K562 (cell line): ENCODE measurements around the gene LMX1B. TPM values are rescaled to one million over a fixed set of nuclear protein-coding genes. Genes with fewer than 3 reads are reported as not detected.

Experiments
- ATAC-seq: fragments of 200-7000 bp; cut with Tn5 transposase; 3 replicates; pipeline ENCODE4 v1.9.1; 2020; ENCODE audit warnings: moderate library complexity
- BruUV-seq: library from RNA; stranded (reverse); fragments of 400-500 nt; replicated peaks from 2 replicates; lab custom pipeline; 2021; lab: Mats Ljungman, UMichigan
- CTCF ChIA-PET: fragments of 300-600 bp; formaldehyde crosslinking; extraction: SDS; loops from one replicate; lab custom pipeline; 2021; ENCODE audit warnings: low intra/inter-chr PET ratio; lab: Yijun Ruan, JAX
- POLR2A ChIA-PET: fragments of 300-600, 350-650 bp; sonication (Branson Sonifier 250); formaldehyde crosslinking; extraction: SDS; loops from one replicate; lab custom pipeline; 2021; ENCODE audit warnings: antibody characterized with exemption, inconsistent platforms; lab: Yijun Ruan, JAX
- DNase-seq, 4 experiments: peaks; one replicate each; pipeline versions ENCODE4 v3.0.0 to v3.0.0-alpha.2; 2011 to 2018; ENCODE audit warnings: low spot score in 3 of 4, mixed read lengths in 3 of 4; ENCODE audit errors: extremely low read depth in 1 of 4
- FAIRE-seq: peaks from 2 replicates; lab custom pipeline; 2011; peaks lifted over from hg19 to GRCh38; lab: Jason Lieb, UNC
- H2AFZ ChIP-seq: 2 replicates; pipeline ENCODE4 v1.6.0; 2011; ENCODE audit warnings: low read depth, low read length, control low read depth, inconsistent platforms
- H3K27ac ChIP-seq: fragments of 200-600 bp; 3 replicates; pipeline ENCODE4 v1.8.0; 2011; ENCODE audit warnings: low read depth, mild to moderate bottlenecking, control low read depth, inconsistent platforms, low read length, moderate library complexity, mixed read lengths; ENCODE audit errors: extremely low read depth
- H3K27me3 ChIP-seq, 2 experiments: fragments of 300-600 bp in 1 of 2; 2 replicates in 1 of 2; 3 replicates in 1 of 2; pipeline versions ENCODE4 v1.6.0 to v1.8.0; 2011; ENCODE audit warnings: inconsistent platforms in 2 of 2, low read length in 2 of 2, mild to moderate bottlenecking in 1 of 2, mixed read lengths in 1 of 2, moderate library complexity in 1 of 2; ENCODE audit not compliant: control insufficient read depth in 2 of 2, insufficient read depth in 2 of 2
- H3K36me3 ChIP-seq: fragments of 300-600 bp; 3 replicates; pipeline ENCODE4 v1.8.0; 2011; ENCODE audit warnings: mild to moderate bottlenecking, low read length, inconsistent platforms; ENCODE audit not compliant: control insufficient read depth, insufficient read depth
- H3K4me1 ChIP-seq, 2 experiments: fragments of 200-600 bp in 1 of 2; replicated peaks in 1 of 2; 2 replicates in 1 of 2; 3 replicates in 1 of 2; pipeline versions ENCODE4 v1.5.1 to v1.8.0; 2011; ENCODE audit warnings: inconsistent platforms in 2 of 2, low read length in 2 of 2, mild to moderate bottlenecking in 1 of 2, mixed read lengths in 1 of 2, moderate library complexity in 1 of 2; ENCODE audit not compliant: control insufficient read depth in 2 of 2, insufficient read depth in 2 of 2
- H3K4me2 ChIP-seq: 2 replicates; pipeline ENCODE4 v1.6.1; 2011; ENCODE audit warnings: low read length, control low read depth, inconsistent platforms, mixed read lengths; ENCODE audit not compliant: insufficient read depth
- H3K4me3 ChIP-seq: fragments of 200-600 bp; sonication (generic), shearing (Covaris generic); 2 replicates; pipeline ENCODE4 v1.5.1; 2016; ENCODE audit warnings: control low read depth, inconsistent platforms
- H3K79me2 ChIP-seq: fragments of 200-600 bp; 3 replicates; pipeline ENCODE4 v1.8.0; 2011; ENCODE audit warnings: low read length, inconsistent platforms; ENCODE audit not compliant: control insufficient read depth, insufficient read depth
- H3K9ac ChIP-seq, 2 experiments: 2 replicates each; pipeline versions ENCODE4 v1.6.0 to v1.6.1; 2011; ENCODE audit warnings: low read depth in 2 of 2, low read length in 2 of 2, control low read depth in 1 of 2, inconsistent platforms in 1 of 2, mild to moderate bottlenecking in 1 of 2, mixed read lengths in 1 of 2; ENCODE audit not compliant: insufficient read depth in 1 of 2
- H3K9me1 ChIP-seq: one replicate; pipeline ENCODE4 v1.6.0; 2011; ENCODE audit warnings: inconsistent platforms, mild to moderate bottlenecking, low read length, moderate library complexity; ENCODE audit not compliant: control insufficient read depth, insufficient read depth
- H3K9me3 ChIP-seq: replicated peaks from 2 replicates; pipeline ENCODE4 v1.5.1; 2011; ENCODE audit warnings: low read depth, low read length, inconsistent platforms; ENCODE audit not compliant: control insufficient read depth, insufficient read depth
- H4K20me1 ChIP-seq: replicated peaks from 2 replicates; pipeline ENCODE4 v1.6.1; 2011; ENCODE audit warnings: low read length, inconsistent platforms, mixed read lengths; ENCODE audit not compliant: control insufficient read depth, insufficient read depth
- ATF7 ChIP-seq: fragments of 450-650 bp; IDR thresholded peaks from 2 replicates; pipeline ENCODE4 v1.7.1; 2014; ENCODE audit warnings: mild to moderate bottlenecking, moderate library complexity
- CTCF ChIP-seq, 3 experiments: IDR thresholded peaks in 2 of 3; conservative IDR thresholded peaks in 1 of 3; 2 replicates each; pipeline ENCODE4 v1.5.1; 2011 to 2012; ENCODE audit warnings: low read length in 3 of 3, mild to moderate bottlenecking in 3 of 3, control low read depth in 2 of 3, improper control_type of control experiment in 1 of 3, inconsistent platforms in 1 of 3, low read depth in 1 of 3, mixed read lengths in 1 of 3, moderate library complexity in 1 of 3; ENCODE audit not compliant: insufficient read depth in 2 of 3
- JUNB ChIP-seq: fragments of 450-650 bp; formaldehyde crosslinking; conservative IDR thresholded peaks from 2 replicates; pipeline ENCODE4 v1.4.0; 2020; ENCODE audit warnings: mild to moderate bottlenecking
- RBM15 ChIP-seq: fragments of 200-400 bp; formaldehyde crosslinking; IDR thresholded peaks from 2 replicates; pipeline ENCODE4 v1.6.1; 2018; ENCODE audit warnings: mild to moderate bottlenecking, low read length, moderate library complexity; ENCODE audit not compliant: insufficient read depth
- ZNF512 ChIP-seq: IDR thresholded peaks from 2 replicates; pipeline ENCODE4 v1.6.1; 2016; ENCODE audit warnings: missing genetic modification characterization, missing compliant biosample characterization
- ZNF76 ChIP-seq: fragments of 250-450 bp; sonication (Bioruptor Pico); IDR thresholded peaks from 2 replicates; pipeline ENCODE4 v1.4.0; 2020; ENCODE audit warnings: mild to moderate bottlenecking, moderate library complexity, borderline replicate concordance
- WGBS: fragments of 100-300 bp; shearing (Covaris generic); methylation state at CpG from one replicate; pipeline ENCODE4 v1.1.6; 2016; ENCODE audit warnings: low coverage, mixed read lengths; ENCODE audit not compliant: insufficient coverage; ENCODE audit errors: missing lambda C conversion rate; 5-methylcytosine and 5-hydroxymethylcytosine counted together
- in situ Hi-C: fragments of 300-500 bp; cut with MboI; formaldehyde crosslinking; loops from 4 replicates; pipeline ENCODE4 v1.15.0; 2018; ENCODE audit warnings: inconsistent platforms, mixed read lengths
- intact Hi-C: fragments of 100-400 bp; cut with micrococcal nuclease; formaldehyde crosslinking; loops from 2 replicates; pipeline ENCODE4 v1.14.2; 2022
- polyA plus RNA-seq, 8 experiments: library from polyadenylated mRNA; depleted of rRNA in 4 of 8; stranded (reverse) in 5 of 8; unstranded in 3 of 8; fragments of >200 nt; fragmentation: Nextera tagmentation in 2 of 8; fragmentation: Illumina TruSeq in 1 of 8; extraction: Ambion mirVana in 2 of 8; extraction: Trizol in 1 of 8; gene quantifications; 2 replicates each; pipeline versions ENCODE4 v1.2.1 to v1.2.3, GENCODE V29; 2011 to 2014; ENCODE audit warnings: inconsistent platforms in 1 of 8, missing spikeins in 1 of 8
- total RNA-seq, 7 experiments: library from RNA; depleted of rRNA in 6 of 7; stranded (reverse); fragments of >200 nt in 6 of 7; fragmentation: Illumina TruSeq in 2 of 7; extraction: Trizol in 2 of 7; gene quantifications; 2 replicates each; pipeline versions ENCODE4 v1.2.1 to v1.2.3, GENCODE V29; 2011 to 2021; ENCODE audit warnings: low replicate concordance in 1 of 7
- TF ChIP-seq, protein P1 (sequence below), 2 experiments: fragments of 450-650 bp; IDR thresholded peaks; 2 replicates each; pipeline ENCODE4 v1.6.1; 2016; ENCODE audit warnings: mild to moderate bottlenecking in 2 of 2, borderline replicate concordance in 1 of 2, low read depth in 1 of 2, moderate library complexity in 1 of 2

LMX1B gene
- total and polyA plus RNA-seq, 9 of the 15 experiments (the other 6 are each of a cell fraction or from before 2014, with no cell fraction given): not detected

DNA sequence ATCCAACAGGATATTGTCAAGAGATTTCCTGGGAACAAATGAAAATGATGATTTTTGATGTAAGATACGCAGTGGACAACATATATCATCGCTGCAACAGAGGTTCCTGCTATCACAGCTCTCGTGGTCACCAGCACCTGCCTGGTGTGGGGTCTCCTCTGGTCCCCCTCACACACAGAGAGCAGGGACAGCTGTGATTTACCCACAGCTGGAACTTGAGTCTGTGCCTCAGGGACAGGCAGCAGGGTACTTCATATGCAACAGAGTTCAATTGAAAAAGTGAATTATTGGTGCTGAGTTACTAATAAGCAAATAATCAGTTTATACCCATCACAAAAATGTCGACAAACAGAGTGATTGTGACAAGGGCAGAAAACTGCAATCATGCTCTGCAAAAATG is 93.4 kb downstream of the LMX1B start:
- H3K27ac ChIP-seq: no peak overlapping the region
- DNase-seq (no peak), FAIRE-seq (no peak), ATAC-seq (no peak)
- 0% methylated on average over 4 of the region's 4 CpGs for WGBS
- H4K20me1 ChIP-seq: peaks cover 17% of the 10 kb centered on the region
- H2AFZ ChIP-seq: no peak overlapping the region
- BruUV-seq: no TSS peak
- H3K79me2 ChIP-seq: no peaks in the 10 kb centered on the region
- no peak overlapping the region for H3K4me3 ChIP-seq
- peaks cover 4 to 21% of the 10 kb centered on the region in 2 experiments; a peak in 3 of 5 replicates for H3K27me3 ChIP-seq
- H3K9me3 ChIP-seq: no peaks in the 10 kb centered on the region
- no peaks in the 10 kb centered on the region for H3K9me1 ChIP-seq
- POLR2A ChIA-PET: interaction anchor here (1.2 kb wide), 1 partner anchor 26 kb away, joined by 4 read pairs; no protein-coding TSS in a partner anchor
- H3K4me1 ChIP-seq: peaks cover 16 to 31% of the 10 kb centered on the region in 2 experiments; a peak in 4 of 5 replicates
- in situ Hi-C loops (loop anchor here (5.0 kb wide), 1 partner anchor 65 kb away; no protein-coding TSS in a partner anchor), intact Hi-C loops (no loop called here)
- no peaks in the 10 kb centered on the region for H3K36me3 ChIP-seq
- no peak overlapping the region for H3K9ac ChIP-seq
- no peak overlapping the region for H3K4me2 ChIP-seq
- CTCF ChIA-PET: interaction anchor here (1.1 to 3.7 kb wide), 2 partner anchors 71 to 74 kb away, joined by 4 to 43 read pairs; no protein-coding TSS in a partner anchor
- no peak for TF ChIP-seq ATF7
- TF ChIP-seq, protein P1, sequence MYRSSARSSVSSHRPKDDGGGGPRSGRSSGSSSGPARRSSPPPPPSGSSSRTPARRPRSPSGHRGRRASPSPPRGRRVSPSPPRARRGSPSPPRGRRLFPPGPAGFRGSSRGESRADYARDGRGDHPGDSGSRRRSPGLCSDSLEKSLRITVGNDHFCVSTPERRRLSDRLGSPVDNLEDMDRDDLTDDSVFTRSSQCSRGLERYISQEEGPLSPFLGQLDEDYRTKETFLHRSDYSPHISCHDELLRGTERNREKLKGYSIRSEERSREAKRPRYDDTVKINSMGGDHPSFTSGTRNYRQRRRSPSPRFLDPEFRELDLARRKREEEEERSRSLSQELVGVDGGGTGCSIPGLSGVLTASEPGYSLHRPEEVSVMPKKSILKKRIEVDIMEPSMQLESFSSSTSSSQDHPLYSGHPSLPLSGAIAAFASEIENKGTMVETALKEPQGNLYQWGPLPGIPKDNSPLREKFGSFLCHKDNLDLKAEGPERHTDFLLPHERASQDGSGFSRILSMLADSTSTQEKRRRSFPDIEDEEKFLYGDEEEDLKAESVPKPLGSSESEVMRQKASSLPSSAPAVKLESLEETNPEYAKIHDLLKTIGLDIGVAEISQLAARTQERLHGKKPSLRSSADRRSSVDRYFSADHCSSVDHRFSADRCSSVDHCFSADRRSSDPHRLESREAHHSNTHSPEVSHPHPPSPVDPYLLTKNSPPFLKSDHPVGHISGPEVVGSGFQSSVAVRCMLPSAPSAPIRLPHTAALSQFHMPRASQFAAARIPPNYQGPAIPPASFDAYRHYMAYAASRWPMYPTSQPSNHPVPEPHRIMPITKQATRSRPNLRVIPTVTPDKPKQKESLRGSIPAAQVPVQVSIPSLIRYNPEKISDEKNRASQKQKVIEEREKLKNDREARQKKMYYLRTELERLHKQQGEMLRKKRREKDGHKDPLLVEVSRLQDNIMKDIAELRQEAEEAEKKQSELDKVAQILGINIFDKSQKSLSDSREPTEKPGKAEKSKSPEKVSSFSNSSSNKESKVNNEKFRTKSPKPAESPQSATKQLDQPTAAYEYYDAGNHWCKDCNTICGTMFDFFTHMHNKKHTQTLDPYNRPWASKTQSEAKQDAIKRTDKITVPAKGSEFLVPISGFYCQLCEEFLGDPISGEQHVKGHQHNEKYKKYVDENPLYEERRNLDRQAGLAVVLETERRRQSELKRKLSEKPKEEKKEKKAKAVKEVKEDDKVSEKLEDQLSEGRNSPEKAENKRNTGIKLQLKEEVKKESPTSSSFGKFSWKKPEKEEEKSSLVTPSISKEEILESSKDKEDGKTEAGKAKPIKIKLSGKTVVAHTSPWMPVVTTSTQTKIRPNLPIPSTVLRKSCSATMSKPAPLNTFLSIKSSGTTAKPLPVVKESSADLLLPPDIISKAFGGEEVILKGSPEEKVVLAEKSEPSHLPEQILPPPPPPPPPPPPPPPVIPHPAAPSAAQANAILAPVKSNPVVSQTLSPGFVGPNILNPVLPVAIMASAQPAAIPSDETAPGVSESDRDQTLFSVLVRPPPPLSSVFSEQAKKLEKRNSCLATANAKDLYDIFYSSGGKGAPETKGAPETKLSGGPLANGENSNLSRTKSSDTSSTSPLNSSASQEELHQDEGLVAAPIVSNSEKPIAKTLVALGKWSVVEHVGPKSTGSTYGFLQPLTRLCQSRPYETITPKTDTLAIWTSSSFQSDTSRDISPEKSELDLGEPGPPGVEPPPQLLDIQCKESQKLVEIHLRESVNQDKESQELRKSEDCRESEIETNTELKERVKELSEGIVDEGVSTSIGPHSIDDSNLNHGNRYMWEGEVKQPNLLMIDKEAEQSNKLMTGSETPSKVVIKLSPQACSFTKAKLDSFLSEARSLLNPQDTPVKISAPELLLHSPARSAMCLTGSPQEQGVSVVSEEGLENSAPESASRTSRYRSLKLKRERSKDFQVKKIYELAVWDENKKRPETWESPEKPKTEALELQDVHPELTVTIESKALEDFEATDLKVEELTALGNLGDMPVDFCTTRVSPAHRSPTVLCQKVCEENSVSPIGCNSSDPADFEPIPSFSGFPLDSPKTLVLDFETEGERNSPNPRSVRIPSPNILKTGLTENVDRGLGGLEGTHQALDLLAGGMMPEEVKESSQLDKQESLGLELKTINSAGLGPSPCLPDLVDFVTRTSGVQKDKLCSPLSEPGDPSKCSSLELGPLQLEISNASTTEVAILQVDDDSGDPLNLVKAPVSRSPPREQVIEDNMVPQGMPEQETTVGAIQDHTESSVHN (IDR thresholded peaks at IDR 0.05; ENCODE audit: borderline replicate concordance in 1 of 2, low read depth in 1 of 2): no peak
- no peak for TF ChIP-seq ZNF512 (tag)
- TF ChIP-seq RBM15: no peak
- no peak for TF ChIP-seq CTCF (IDR thresholded peaks at IDR 0.05 in 2 of 3, conservative IDR thresholded peaks at IDR 0.05 in 1 of 3; ENCODE audit: insufficient read depth in 2 of 3, low read depth in 1 of 3, low read length in 3 of 3)
- no peak for TF ChIP-seq JUNB (CRISPR knock-in tag)
- TF ChIP-seq ZNF76: no peak
